ENCODE measurements around the gene XPO6. TPM values are rescaled to one million over a fixed set of nuclear protein-coding genes. Genes with fewer than 3 reads are reported as not detected.

XPO6 gene
- total and polyA plus RNA-seq, 7 donors = 16.7 to 46.5 (median 26.4) TPM

DNA sequence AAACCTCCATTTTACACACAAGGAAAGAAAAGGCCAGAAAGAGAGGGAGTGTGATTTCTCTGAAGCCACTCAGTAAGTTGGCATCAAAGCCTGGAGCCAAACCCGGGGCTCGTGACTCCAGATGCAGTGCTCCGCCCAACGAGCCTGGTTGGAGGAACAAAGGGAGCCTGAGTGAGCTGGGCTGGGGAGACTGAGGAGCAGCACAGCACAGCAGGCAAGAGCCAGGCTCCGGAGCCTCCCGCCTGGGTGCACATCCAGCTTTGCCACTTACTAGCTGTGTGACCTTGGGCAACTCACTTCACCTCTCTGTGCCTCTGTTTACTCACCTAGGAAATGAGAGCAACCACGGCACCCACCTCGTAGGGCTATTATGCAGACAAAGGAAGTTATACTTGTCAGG, 153.8 kb downstream of the XPO6 start:
- no peak overlapping the region for H3K27ac ChIP-seq
- no peaks in the 10 kb centered on the region for H3K4me1 ChIP-seq
- H3K9me3 ChIP-seq = no peaks in the 10 kb centered on the region
- no peaks in the 10 kb centered on the region for H3K36me3 ChIP-seq (ENCODE audit: insufficient read depth in 1 of 2, low read depth in 1 of 2)
- intact Hi-C loops (cut with DNase I) = no loop called here
- no peak overlapping the region for H3K4me3 ChIP-seq
- WGBS, 3 donors = 81 to 87% (median 82%) methylated on average over 8 of the region's 8 CpGs
- TF ChIP-seq CTCF (IDR thresholded peaks at IDR 0.05) = no peak
- H3K27me3 ChIP-seq (ENCODE audit: insufficient read depth in 3 of 3, low read length in 2 of 3) = peaks cover 0 to 45% (median 10%) of the 10 kb centered on the region in 3 donors
- ATAC-seq (no peak), DNase-seq (no peak)

DNA sequence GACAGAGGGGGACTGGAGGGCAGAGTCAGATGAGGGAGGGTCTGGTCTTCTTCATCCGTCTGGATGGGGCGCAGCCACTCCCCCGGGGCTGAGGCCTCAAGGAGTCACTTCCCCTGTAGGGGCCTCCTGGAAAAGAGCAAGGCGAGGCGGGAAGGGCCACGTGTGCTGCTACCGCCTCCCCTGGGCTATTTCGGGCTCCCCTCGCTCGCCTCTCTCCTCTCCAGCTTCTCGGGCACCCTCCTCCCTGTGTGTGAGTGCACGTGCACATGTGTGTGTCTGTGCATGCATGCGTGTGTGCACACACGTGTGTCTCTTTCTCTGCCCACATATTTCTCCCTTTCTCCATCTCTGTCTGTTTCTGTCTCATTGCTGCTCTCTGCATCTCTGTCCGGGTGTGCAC, 158.3 kb downstream of the XPO6 start:
- 52 to 68% (median 64%) methylated on average over 13 to 15 of the region's 15 CpGs for WGBS, 3 donors
- H3K27me3 ChIP-seq (ENCODE audit: insufficient read depth in 3 of 3, low read length in 2 of 3) = peaks cover 0 to 27% (median 3%) of the 10 kb centered on the region in 3 donors

DNA sequence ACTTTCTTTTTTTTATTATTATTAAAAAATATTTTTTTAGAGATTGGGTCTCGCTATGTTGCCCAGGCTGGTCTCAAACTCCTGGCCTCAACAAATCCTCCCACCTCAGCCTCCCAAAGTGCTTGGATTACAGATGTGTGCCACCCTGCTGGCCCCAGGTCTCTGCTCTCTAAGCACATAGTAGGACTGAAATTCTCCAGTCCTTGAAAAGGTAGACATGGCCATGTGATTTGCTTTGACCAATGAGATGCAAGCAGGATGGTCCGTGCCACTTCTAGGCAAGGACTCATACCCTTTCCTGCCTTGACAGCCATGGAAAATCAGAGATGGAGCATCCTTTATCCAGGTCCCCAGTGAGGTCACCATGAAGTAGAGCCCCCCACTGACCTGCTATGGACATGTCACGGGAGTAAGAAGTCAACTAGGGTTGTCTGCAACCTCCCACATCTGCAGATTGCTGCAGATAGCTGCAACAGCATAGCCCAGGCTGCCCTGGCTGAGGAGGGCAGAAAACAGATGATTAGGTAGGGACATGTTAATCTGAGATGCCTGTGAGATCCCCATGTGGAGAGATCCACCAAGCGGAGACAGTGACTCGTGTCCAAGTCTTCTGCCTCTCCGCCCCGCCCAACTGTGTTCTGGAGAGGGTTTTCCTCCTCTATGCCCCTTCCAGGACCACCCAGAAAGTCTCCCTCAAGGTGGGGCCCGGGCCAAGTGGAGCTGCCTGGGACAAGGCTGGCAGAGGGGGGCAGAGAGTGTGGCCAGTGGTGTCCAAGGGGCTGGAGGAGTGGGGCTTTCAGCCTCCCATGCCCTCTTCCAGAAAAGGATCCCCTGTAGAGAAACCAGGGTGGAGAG, 159.3 kb downstream of the XPO6 start:
- WGBS, 3 donors = 57 to 60% (median 59%) methylated on average over 8 of the region's 8 CpGs
- no peaks in the 10 kb centered on the region for H3K4me1 ChIP-seq
- no peaks in the 10 kb centered on the region for H3K9me3 ChIP-seq
- no peak for DNase-seq
- peaks cover 0 to 22% (median 3%) of the 10 kb centered on the region in 3 donors for H3K27me3 ChIP-seq (ENCODE audit: insufficient read depth in 3 of 3, low read length in 2 of 3)
- H3K36me3 ChIP-seq (ENCODE audit: insufficient read depth in 1 of 2, low read depth in 1 of 2) = no peaks in the 10 kb centered on the region
- intact Hi-C loops (cut with DNase I) = no loop called here
- ATAC-seq = no peak
- no peak for TF ChIP-seq CTCF (IDR thresholded peaks at IDR 0.05)
- H3K27ac ChIP-seq = no peak overlapping the region
- no peak overlapping the region for H3K4me3 ChIP-seq

More for the DNA sequence above, 158.3 kb downstream of the XPO6 start:
- H3K4me3 ChIP-seq = no peak overlapping the region
- intact Hi-C loops (cut with DNase I) = no loop called here
- H3K27ac ChIP-seq = no peak overlapping the region
- no peak for TF ChIP-seq CTCF (IDR thresholded peaks at IDR 0.05)
- H3K4me1 ChIP-seq = no peaks in the 10 kb centered on the region
- ATAC-seq = no peak
- no peak for DNase-seq
- no peaks in the 10 kb centered on the region for H3K36me3 ChIP-seq (ENCODE audit: insufficient read depth in 1 of 2, low read depth in 1 of 2)
- no peaks in the 10 kb centered on the region for H3K9me3 ChIP-seq

- ATAC-seq (no peak), DNase-seq (no peak)
- no peaks in the 10 kb centered on the region for H3K9me3 ChIP-seq
- H3K27me3 ChIP-seq (ENCODE audit: insufficient read depth in 3 of 3, low read length in 2 of 3) = peaks cover 0 to 22% (median 3%) of the 10 kb centered on the region in 3 donors
- H3K4me1 ChIP-seq = no peaks in the 10 kb centered on the region
- no peak for TF ChIP-seq CTCF (IDR thresholded peaks at IDR 0.05)
- 81 to 87% (median 82%) methylated on average over 7 of the region's 7 CpGs for WGBS, 3 donors
- no peaks in the 10 kb centered on the region for H3K36me3 ChIP-seq (ENCODE audit: insufficient read depth in 1 of 2, low read depth in 1 of 2)
- no peak overlapping the region for H3K27ac ChIP-seq
- intact Hi-C loops (cut with DNase I) = no loop called here
- no peak overlapping the region for H3K4me3 ChIP-seq
Observed at GRCh38 chr16:28051486-28051885, 160.3 kb downstream of the XPO6 start.

Other genes starting within 250 kb of the XPO6 start
- gene GSG1L, start 148.3 kb downstream of the XPO6 start, total RNA-seq = under 1 TPM in 2 of 4 donors, not detected in 2; 0.17 TPM
- gene GSG1L, start 148.3 kb downstream of the XPO6 start, polyA plus RNA-seq = under 1 TPM; 0.04 to 0.08 (median 0.06) TPM
- 10 to 100 TPM in 2 of 4 donors, 1 to 10 TPM in 2; 2.5 to 20.6 (median 9.2) TPM for gene SBK1, start 80.6 kb upstream of the XPO6 start, total RNA-seq
- gene SBK1, start 80.6 kb upstream of the XPO6 start, polyA plus RNA-seq = 1 to 10 TPM; 1.3 to 5.3 (median 1.9) TPM
- 1 to 10 TPM in 1 of 4 donors, under 1 TPM in 2, not detected in 1; 0.76 to 1.5 (median 0.84) TPM for gene NPIPB6, start 151.5 kb upstream of the XPO6 start, total RNA-seq
- gene NPIPB6, start 151.5 kb upstream of the XPO6 start, polyA plus RNA-seq = under 1 TPM; 0.17 to 0.68 (median 0.38) TPM
- gene EIF3CL, start 191.9 kb upstream of the XPO6 start, total RNA-seq = 100 to 1,000 TPM in 2 of 4 donors, 10 to 100 TPM in 2; 25.5 to 126 (median 94.2) TPM
- gene EIF3CL, start 191.9 kb upstream of the XPO6 start, polyA plus RNA-seq = 100 to 1,000 TPM in 1 of 3 donors, 10 to 100 TPM in 2; 60.6 to 130 (median 84.5) TPM

Measured in psoas muscle (tissue), 8 donors.